ENCODE data around the gene PTPRN2. TPM values are rescaled to one million over a fixed set of nuclear protein-coding genes. Genes with fewer than 3 reads are reported as not detected.

The PTPRN2 gene
- polyA plus RNA-seq, 1 experiment: 0.02 TPM

DNA sequence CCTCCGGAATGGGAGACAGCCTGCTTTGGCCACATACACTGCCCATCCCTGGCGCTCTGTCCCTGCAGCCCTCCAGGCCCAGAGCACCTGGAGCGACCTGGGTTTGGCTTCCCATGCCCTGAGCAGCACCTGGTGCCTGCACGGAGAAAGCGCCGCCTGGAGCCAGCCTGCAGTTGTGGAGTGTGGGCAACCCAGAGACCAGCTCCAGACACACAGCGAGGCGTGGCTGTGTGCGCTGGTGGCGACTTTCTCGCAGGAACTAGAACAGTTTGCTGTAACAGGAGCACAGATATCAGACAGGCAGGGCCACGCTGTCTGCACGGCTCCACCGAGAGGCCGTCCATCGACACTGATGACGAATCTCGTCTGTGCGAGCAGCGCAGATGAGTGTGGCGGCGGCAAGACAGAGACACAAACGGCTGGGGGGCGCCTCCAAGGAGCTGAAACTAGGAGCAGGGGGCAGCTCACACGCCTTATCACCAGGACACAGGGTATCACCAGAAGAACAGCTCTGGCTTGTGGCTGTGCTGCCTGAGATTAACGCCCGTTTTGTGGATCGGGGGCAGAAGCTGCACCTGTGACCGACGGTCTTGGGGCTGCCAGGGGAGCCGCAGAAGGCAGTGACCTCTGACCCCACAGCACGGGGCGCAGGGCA, 975.5 kb downstream of the PTPRN2 start:
- CTCF ChIA-PET: no interaction called here
- H3K27me3 ChIP-seq (ENCODE audit: control insufficient read depth, insufficient read depth, low read length): no peaks in the 10 kb centered on the region
- TF ChIP-seq, protein P1, sequence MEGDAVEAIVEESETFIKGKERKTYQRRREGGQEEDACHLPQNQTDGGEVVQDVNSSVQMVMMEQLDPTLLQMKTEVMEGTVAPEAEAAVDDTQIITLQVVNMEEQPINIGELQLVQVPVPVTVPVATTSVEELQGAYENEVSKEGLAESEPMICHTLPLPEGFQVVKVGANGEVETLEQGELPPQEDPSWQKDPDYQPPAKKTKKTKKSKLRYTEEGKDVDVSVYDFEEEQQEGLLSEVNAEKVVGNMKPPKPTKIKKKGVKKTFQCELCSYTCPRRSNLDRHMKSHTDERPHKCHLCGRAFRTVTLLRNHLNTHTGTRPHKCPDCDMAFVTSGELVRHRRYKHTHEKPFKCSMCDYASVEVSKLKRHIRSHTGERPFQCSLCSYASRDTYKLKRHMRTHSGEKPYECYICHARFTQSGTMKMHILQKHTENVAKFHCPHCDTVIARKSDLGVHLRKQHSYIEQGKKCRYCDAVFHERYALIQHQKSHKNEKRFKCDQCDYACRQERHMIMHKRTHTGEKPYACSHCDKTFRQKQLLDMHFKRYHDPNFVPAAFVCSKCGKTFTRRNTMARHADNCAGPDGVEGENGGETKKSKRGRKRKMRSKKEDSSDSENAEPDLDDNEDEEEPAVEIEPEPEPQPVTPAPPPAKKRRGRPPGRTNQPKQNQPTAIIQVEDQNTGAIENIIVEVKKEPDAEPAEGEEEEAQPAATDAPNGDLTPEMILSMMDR (IDR thresholded peaks at IDR 0.05; ENCODE audit: low read depth, low read length): no peak
- peaks cover 94% of the 10 kb centered on the region for H3K9me3 ChIP-seq (ENCODE audit: control insufficient read depth, insufficient read depth, low read length)
- DNase-seq (ENCODE audit: low read depth, low spot score): no peak
- no peak overlapping the region for H3K27ac ChIP-seq (ENCODE audit: low read depth, low read length)
- POLR2A ChIA-PET: no interaction called here
- no peak overlapping the region for H3K4me3 ChIP-seq (ENCODE audit: low read depth, low read length)

DNA sequence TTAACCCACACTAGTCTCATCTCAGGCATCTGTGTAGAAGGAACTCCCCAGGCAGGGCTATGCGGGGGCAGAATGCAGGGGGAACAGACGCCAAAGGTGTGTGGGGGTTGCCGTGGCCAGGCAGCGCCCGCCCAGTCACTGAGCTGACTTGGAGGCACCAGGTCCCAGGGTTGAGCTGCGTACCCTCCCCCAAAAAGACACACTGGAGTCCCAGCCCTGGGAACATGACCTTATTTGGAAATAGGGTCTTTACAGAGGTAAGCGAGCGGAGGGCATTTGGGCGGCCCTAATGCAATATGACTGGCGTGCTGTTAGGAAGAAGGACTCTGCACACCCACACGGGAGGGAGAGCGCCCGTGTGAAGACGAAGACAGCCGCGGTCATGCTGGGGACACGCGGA, 976.3 kb downstream of the PTPRN2 start:
- ChIA-PET POLR2A (no interaction called here), CTCF (no interaction called here)
- Histone ChIP-seq H3K4me3 (ENCODE audit: low read depth, low read length) (no peak overlapping the region), H3K9me3 (ENCODE audit: control insufficient read depth, insufficient read depth, low read length) (peaks cover 92% of the 10 kb centered on the region), H3K27ac (ENCODE audit: low read depth, low read length) (no peak overlapping the region), H3K27me3 (ENCODE audit: control insufficient read depth, insufficient read depth, low read length) (no peaks in the 10 kb centered on the region)
- TF ChIP-seq, protein P1 (IDR thresholded peaks at IDR 0.05; ENCODE audit: low read depth, low read length): no peak
- no peak for DNase-seq (ENCODE audit: low read depth, low spot score)

- TF ChIP-seq, protein P1 (IDR thresholded peaks at IDR 0.05; ENCODE audit: low read depth, low read length): no peak
- no peak overlapping the region for H3K4me3 ChIP-seq (ENCODE audit: low read depth, low read length)
- no peak for DNase-seq (ENCODE audit: low read depth, low spot score)
- H3K27me3 ChIP-seq (ENCODE audit: control insufficient read depth, insufficient read depth, low read length): no peaks in the 10 kb centered on the region
- POLR2A ChIA-PET: no interaction called here
- CTCF ChIA-PET: no interaction called here
- H3K27ac ChIP-seq (ENCODE audit: low read depth, low read length): no peak overlapping the region
- peaks cover 92% of the 10 kb centered on the region for H3K9me3 ChIP-seq (ENCODE audit: control insufficient read depth, insufficient read depth, low read length)
Observed at GRCh38 chr7:157610671-157611295, 976.8 kb downstream of the PTPRN2 start.

GRCh38 chr7:157609932-157610640, 977.5 kb downstream of the PTPRN2 start:
- ChIA-PET CTCF (no interaction called here), POLR2A (no interaction called here)
- TF ChIP-seq, protein P1 (IDR thresholded peaks at IDR 0.05; ENCODE audit: low read depth, low read length): no peak
- Histone ChIP-seq H3K9me3 (ENCODE audit: control insufficient read depth, insufficient read depth, low read length) (peaks cover 92% of the 10 kb centered on the region), H3K27me3 (ENCODE audit: control insufficient read depth, insufficient read depth, low read length) (no peaks in the 10 kb centered on the region), H3K4me3 (ENCODE audit: low read depth, low read length) (no peak overlapping the region), H3K27ac (ENCODE audit: low read depth, low read length) (no peak overlapping the region)
- DNase-seq (ENCODE audit: low read depth, low spot score): no peak

- Histone ChIP-seq H3K27ac (ENCODE audit: low read depth, low read length) (no peak overlapping the region), H3K4me3 (ENCODE audit: low read depth, low read length) (no peak overlapping the region), H3K9me3 (ENCODE audit: control insufficient read depth, insufficient read depth, low read length) (peaks cover 92% of the 10 kb centered on the region), H3K27me3 (ENCODE audit: control insufficient read depth, insufficient read depth, low read length) (no peaks in the 10 kb centered on the region)
- ChIA-PET POLR2A (no interaction called here), CTCF (no interaction called here)
- TF ChIP-seq, protein P1 (IDR thresholded peaks at IDR 0.05; ENCODE audit: low read depth, low read length): no peak
- no peak for DNase-seq (ENCODE audit: low read depth, low spot score)
Observed at GRCh38 chr7:157609516-157609915, 978.1 kb downstream of the PTPRN2 start.
